Mucosa of rectum (tissue), 2 donors: ENCODE results near the gene LRFN2.
A peak's percentile ranks its signal among the peaks of the same experiment; 100 is the strongest.

Experiments used
- H3K27ac ChIP-seq, 2 donors: one replicate each; pipeline ENCODE4 v1.7.0; 2013; ENCODE audit warnings: inconsistent platforms in 2 of 2, low read depth in 2 of 2, low read length in 2 of 2
- H3K27me3 ChIP-seq, 2 donors: one replicate each; pipeline ENCODE4 v1.7.0; 2013; ENCODE audit warnings: low read length in 2 of 2; ENCODE audit not compliant: control insufficient read depth in 2 of 2, insufficient read depth in 2 of 2
- H3K36me3 ChIP-seq, 2 donors: one replicate each; pipeline ENCODE4 v1.7.0; 2013; ENCODE audit warnings: low read length in 2 of 2; ENCODE audit not compliant: control insufficient read depth in 2 of 2, insufficient read depth in 2 of 2
- H3K4me1 ChIP-seq, 2 donors: one replicate each; pipeline ENCODE4 v1.7.0; 2013; ENCODE audit warnings: low read length in 2 of 2, mild to moderate bottlenecking in 1 of 2; ENCODE audit not compliant: control insufficient read depth in 2 of 2, insufficient read depth in 2 of 2
- H3K4me3 ChIP-seq, 2 donors: one replicate each; pipeline ENCODE4 v1.7.0; 2013; ENCODE audit warnings: low read length in 2 of 2
- H3K9ac ChIP-seq, 2 donors: one replicate each; pipeline ENCODE4 v1.7.0; 2013; ENCODE audit warnings: low read length in 2 of 2, low read depth in 1 of 2, mild to moderate bottlenecking in 1 of 2
- H3K9me3 ChIP-seq, 2 donors: one replicate each; pipeline ENCODE4 v1.7.0; 2013; ENCODE audit warnings: low read length in 2 of 2; ENCODE audit not compliant: control insufficient read depth in 2 of 2
- donor health status: healthy.
- donor health status: Normal muscosa, but diverticular disease.

LRFN2 gene

DNA sequence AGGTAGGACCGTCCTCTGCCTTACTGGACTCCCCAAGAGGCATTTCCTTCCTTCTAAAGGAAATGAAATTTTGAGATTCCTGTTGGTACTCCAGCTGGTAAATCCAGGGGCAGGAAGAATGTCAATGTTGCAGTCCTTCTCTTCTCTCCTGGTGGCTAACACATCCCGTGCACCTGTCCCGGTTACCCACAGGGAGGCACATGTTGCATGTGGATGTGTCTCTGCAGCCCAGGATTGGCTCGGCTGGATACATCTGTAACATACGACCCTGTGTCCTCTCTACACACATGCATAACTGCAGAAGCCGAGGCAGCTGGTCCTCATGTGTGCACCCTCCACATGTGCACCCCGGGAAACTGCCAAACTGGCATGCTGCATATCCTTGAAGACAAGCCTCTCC lies 1.3 kb upstream of the LRFN2 start:
- Histone ChIP-seq H3K27me3 (peaks cover 18 to 22% of the 10 kb centered on the region in 2 donors), H3K9ac (no peak overlapping the region), H3K4me3 (no peak overlapping the region), H3K9me3 (no peaks in the 10 kb centered on the region), H3K36me3 (no peaks in the 10 kb centered on the region), H3K27ac (no peak overlapping the region), H3K4me1 (peaks cover 17 to 26% of the 10 kb centered on the region in 2 donors)

DNA sequence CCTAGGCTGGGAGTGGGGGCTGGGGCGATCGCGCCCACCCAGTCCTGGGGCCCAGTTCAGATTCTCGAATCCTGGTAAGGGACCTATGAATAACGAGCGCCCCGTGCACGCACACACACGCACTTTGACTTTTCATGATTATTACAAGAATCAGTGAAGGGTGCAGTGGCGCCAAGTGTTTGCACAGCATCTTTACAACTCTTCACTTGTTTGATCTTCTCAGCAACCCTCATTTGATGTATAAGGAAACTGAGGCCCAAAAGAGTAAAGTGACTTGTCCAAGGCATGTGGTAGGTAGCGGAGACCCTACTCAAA lies 863 bp upstream of the LRFN2 start:
- no peaks in the 10 kb centered on the region for H3K36me3 ChIP-seq
- no peak overlapping the region for H3K4me3 ChIP-seq
- H3K27me3 ChIP-seq: peaks cover 18 to 22% of the 10 kb centered on the region in 2 donors
- H3K27ac ChIP-seq: no peak overlapping the region
- H3K4me1 ChIP-seq: peaks cover 21 to 29% of the 10 kb centered on the region in 2 donors
- H3K9me3 ChIP-seq: no peaks in the 10 kb centered on the region
- H3K9ac ChIP-seq: no peak overlapping the region

DNA sequence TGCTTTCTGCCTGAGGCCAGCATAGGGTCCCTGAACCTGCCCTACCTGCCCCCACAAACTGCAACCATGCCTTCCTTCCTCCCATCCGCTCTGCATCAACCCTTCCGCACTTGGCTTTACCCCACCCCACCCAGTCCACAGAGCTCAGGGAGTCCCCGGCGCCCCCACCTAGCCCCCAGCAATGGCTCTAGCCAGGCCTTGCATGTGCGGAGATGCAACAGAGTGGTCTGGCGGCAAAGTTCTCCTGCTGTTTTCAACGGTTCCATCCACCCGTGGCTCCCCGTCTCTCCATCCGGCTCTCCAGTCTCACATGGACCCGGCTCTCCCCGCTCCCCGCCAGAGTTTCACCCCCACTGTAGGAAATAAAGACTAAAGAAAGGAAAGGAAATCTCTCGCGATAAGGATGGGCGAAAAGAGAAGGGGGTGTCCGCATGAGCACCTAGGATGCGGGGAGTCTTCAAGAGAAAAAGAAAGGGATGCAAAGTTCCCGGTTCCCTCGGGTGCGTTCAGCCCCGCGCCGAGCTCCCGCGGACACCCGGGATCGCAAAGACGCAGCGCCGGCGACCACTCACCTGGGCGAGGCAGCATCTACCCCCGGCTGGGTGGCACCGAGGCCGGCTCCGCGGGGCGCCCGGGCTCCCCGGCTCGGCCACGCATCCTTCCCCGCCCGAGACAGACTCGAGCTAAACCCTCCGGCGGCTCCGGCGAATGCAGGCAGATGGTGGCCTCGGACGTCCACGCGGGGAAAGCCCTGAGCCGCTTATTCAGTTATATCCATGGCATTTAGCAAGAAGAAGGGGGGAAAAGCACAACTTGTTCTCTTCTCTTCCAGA lies 579 bp downstream of the LRFN2 start:
- peak overlapping the region; percentile 69 to 96 for H3K4me3 ChIP-seq
- peaks cover 18 to 22% of the 10 kb centered on the region in 2 donors for H3K27me3 ChIP-seq
- H3K4me1 ChIP-seq: peaks cover 21 to 29% of the 10 kb centered on the region in 2 donors
- no peaks in the 10 kb centered on the region for H3K9me3 ChIP-seq
- H3K36me3 ChIP-seq: no peaks in the 10 kb centered on the region
- no peak overlapping the region for H3K27ac ChIP-seq
- H3K9ac ChIP-seq: no peak overlapping the region

DNA sequence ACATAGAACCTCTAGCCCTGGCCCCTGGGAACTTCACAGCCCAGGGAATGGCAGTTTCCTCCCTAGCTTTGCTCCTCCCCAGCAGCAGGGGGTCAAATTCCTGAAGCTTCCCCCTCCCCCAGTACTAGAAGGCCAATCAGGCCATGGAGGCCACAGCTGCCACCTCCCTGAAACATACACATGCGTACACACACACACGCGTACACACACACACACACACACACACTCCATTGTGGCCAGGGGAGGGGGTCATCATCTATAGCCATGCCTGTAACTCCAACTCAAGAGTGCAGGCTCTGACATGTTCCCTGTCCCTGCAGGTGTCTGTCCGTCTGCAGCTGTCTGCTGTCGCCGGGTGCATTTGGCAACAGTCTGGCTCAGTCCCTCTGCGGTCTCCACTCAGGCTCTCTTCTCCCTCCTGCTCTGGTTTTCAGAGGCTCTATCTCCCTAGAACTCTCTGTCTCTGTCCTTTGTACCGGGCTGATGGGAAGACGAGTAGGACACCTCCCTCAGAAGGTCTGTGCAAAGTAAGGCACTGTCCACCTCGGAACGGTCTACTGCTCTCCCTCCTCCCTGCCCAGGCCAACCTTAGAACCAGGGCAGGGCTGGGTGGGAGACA lies 1.4 kb downstream of the LRFN2 start:
- Histone ChIP-seq H3K9ac (no peak overlapping the region), H3K27me3 (peaks cover 18 to 22% of the 10 kb centered on the region in 2 donors), H3K27ac (no peak overlapping the region), H3K9me3 (no peaks in the 10 kb centered on the region), H3K36me3 (no peaks in the 10 kb centered on the region), H3K4me3 (peak overlapping the region in 1 of 2 donors; percentile 29), H3K4me1 (peaks cover 21 to 29% of the 10 kb centered on the region in 2 donors)

DNA sequence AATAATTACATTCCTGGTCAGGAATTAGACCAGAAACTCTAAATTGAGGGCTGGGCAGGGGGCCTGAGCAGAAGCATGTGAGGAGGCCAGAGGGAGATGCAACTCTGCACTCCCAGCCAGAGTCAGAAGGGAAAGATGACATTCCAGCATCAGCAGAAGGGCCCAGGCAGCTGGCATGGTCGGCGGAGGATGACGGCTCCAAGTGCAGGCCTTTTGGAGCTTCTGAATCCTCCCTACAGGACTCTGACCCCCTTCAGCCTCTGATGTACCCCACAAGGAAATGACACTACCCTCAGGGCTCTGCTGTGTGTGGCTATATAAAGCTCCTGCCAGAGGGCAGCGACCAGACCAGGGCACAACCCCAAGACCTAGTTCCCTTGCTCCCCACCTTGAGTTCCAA lies 1.9 kb downstream of the LRFN2 start:
- Histone ChIP-seq H3K27ac (no peak overlapping the region), H3K9me3 (no peaks in the 10 kb centered on the region), H3K4me3 (no peak overlapping the region), H3K9ac (no peak overlapping the region), H3K4me1 (peaks cover 21 to 29% of the 10 kb centered on the region in 2 donors), H3K36me3 (no peaks in the 10 kb centered on the region), H3K27me3 (peaks cover 18 to 22% of the 10 kb centered on the region in 2 donors)

DNA sequence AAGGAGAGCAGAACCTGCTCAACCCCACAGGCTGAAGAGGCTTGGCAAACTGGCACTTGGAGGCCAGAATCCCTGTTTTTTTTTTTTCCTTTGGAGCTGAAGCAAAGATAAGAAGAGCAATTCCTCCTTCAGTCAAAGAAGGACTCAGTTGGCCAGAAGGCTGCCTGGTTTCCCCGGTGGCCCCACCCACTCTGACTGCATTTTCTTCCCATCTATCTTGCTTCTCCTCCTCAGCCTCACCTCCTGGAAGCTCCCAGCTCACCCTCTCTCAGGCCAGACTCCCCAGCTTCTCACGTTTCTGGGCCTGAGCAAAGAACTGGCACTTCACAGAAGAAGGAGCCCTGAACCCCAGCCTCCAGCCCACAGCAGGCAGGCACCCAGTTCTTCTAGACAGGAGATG lies 2.4 kb downstream of the LRFN2 start:
- H3K9ac ChIP-seq: no peak overlapping the region
- peaks cover 21 to 29% of the 10 kb centered on the region in 2 donors for H3K4me1 ChIP-seq
- H3K27me3 ChIP-seq: peaks cover 18 to 22% of the 10 kb centered on the region in 2 donors
- no peak overlapping the region for H3K4me3 ChIP-seq
- H3K27ac ChIP-seq: no peak overlapping the region
- H3K36me3 ChIP-seq: no peaks in the 10 kb centered on the region
- no peaks in the 10 kb centered on the region for H3K9me3 ChIP-seq

DNA sequence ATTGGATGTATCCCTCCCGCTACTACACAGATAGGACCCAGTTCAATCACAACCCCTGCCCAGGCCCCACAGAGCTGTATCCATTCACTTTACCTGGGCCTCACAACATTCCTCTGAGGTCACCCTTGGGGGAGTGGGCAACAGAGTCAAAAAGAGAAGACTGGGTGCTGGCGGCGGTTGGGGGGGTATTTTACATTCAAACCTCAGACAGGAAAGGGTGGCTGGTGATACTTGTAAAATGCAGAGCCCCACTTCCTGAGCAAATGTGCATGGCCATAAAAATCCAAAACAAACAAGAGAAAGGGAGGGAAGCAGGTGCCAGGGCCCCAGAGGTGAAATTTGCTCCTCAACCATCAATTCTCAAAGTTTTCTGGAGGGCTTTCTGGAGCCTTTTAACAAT lies 3.5 kb downstream of the LRFN2 start:
- H3K27me3 ChIP-seq: peaks cover 16% of the 10 kb centered on the region in 2 donors
- H3K4me1 ChIP-seq: peaks cover 21 to 29% of the 10 kb centered on the region in 2 donors
- H3K27ac ChIP-seq: no peak overlapping the region
- no peak overlapping the region for H3K9ac ChIP-seq
- H3K36me3 ChIP-seq: no peaks in the 10 kb centered on the region
- peak overlapping the region in 1 of 2 donors; percentile 7 for H3K4me3 ChIP-seq
- H3K9me3 ChIP-seq: no peaks in the 10 kb centered on the region

DNA sequence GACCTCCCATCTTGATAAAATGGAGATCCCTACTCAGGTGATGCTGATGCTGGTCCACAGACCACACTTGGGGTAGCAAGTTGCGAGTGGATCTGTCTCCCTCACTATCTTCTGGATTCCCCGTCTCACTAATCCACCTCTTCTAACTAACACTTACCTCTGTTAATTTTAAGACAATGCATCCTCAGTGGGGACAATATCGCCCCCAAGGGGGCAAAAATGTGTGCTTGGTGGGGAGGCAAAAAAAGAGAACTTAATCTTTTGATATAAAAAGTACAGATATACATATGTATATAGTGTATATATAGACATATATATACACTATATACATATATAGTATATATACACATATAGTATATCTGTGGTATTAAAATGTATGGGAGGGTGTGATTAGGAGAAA lies 4.3 kb downstream of the LRFN2 start:
- H3K27me3 ChIP-seq: peaks cover 9 to 16% of the 10 kb centered on the region in 2 donors
- H3K36me3 ChIP-seq: no peaks in the 10 kb centered on the region
- H3K4me3 ChIP-seq: no peak overlapping the region

DNA sequence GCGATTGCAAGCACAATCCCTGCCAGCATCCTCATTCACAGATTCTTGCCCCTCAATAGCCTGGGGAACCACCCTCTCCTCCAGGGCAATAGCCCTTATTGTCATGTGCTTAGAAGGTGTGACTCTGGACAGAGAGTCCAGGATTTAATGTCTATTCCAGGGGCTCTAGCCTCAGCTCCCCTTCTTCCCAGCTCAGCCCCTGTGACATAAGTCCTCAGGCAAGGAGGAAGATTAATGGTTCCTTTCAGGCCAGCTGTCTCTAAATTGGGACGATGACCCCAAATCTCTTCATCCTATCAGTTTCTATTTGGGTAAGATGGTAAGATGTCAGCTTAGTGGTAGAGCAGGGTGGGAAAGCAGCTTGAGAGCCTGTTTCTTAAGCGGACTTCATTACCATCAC lies 8.1 kb downstream of the LRFN2 start:
- no peak overlapping the region for H3K4me3 ChIP-seq
- no peaks in the 10 kb centered on the region for H3K27me3 ChIP-seq
- no peak overlapping the region for H3K9ac ChIP-seq
- no peaks in the 10 kb centered on the region for H3K9me3 ChIP-seq
- no peaks in the 10 kb centered on the region for H3K36me3 ChIP-seq
- peaks cover 7 to 9% of the 10 kb centered on the region in 2 donors for H3K4me1 ChIP-seq
- H3K27ac ChIP-seq: no peak overlapping the region

More for the DNA sequence above, 4.3 kb downstream of the LRFN2 start:
- peaks cover 15 to 26% of the 10 kb centered on the region in 2 donors for H3K4me1 ChIP-seq
- no peak overlapping the region for H3K27ac ChIP-seq
- H3K9me3 ChIP-seq: no peaks in the 10 kb centered on the region
- H3K9ac ChIP-seq: no peak overlapping the region

DNA sequence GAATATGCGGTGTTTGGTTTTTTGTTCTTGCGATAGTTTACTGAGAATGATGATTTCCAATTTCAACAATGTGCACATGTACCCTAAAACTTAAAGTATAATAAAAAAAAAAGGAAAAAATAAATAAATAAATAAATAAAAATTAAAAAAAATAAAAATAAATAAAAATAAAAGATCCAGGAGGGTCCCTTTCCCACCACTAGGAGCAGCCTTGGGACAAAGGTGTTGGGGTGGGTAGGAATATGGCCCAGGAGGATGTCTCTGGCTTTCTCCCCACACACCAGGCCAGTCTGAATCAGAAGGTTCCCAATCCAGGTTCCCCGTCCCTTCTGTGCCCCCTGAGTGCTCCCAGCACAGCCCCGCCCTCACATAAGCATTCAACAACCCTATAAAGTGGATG lies 9.5 kb downstream of the LRFN2 start:
- Histone ChIP-seq H3K4me3 (no peak overlapping the region), H3K4me1 (no peaks in the 10 kb centered on the region), H3K36me3 (no peaks in the 10 kb centered on the region), H3K9me3 (no peaks in the 10 kb centered on the region), H3K9ac (no peak overlapping the region), H3K27ac (no peak overlapping the region), H3K27me3 (no peaks in the 10 kb centered on the region)
